ENCODE data around the gene FRS3. TPM values are rescaled to one million over a fixed set of nuclear protein-coding genes. Genes with fewer than 3 reads are reported as not detected.

The FRS3 gene
- total and polyA plus RNA-seq, 12 donors = 0.30 to 21.2 (median 5.4) TPM

DNA sequence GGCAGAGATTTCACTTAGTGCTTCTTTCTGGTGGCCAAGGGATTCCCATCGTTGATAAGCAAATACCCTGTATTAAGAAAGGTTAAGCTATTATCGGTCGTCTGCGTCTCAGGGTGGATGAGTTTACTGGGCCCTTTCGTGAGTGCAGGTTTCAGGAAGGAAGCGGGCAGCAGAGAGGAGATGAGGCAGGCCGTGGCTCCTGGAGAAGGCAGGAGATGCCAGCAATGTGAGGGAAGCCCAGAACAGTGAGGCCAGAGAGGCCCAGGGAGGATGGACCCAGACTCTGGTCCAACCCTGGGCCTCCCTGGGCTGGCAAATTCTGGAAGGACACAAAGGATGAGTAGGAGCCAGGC, 55.5 kb downstream of the FRS3 start:
- Histone ChIP-seq H3K4me1 (replicated peaks in 1 of 2) (peaks cover 22 to 40% of the 10 kb centered on the region in 2 donors), H3K4me3 (no peak overlapping the region), H3K36me3 (replicated peaks in 1 of 2) (no peaks in the 10 kb centered on the region), H3K27me3 (no peaks in the 10 kb centered on the region), H3K27ac (peak overlapping the region in 3 of 5 donors; percentile 60 to 89 (median 77)), H3K9me3 (replicated peaks in 1 of 3) (no peaks in the 10 kb centered on the region)
- intact Hi-C loops (cut with DNase I) = no loop called here
- DNase-seq = peak in 1 of 7 donors; percentile 38
- TF ChIP-seq POLR2A (IDR thresholded peaks at IDR 0.05) = no peak
- no peak for TF ChIP-seq CTCF (IDR thresholded peaks at IDR 0.05)
- WGBS, 4 donors = 49 to 61% (median 57%) methylated on average over 7 of the region's 7 CpGs

GRCh38 chr6:41723530-41724227, 56.0 kb downstream of the FRS3 start:
- H3K27ac ChIP-seq = peak overlapping the region; percentile 8 to 89 (median 60)
- peak; percentile 75 to 91 (median 89) for DNase-seq
- peak in 1 of 2 donors; percentile 37 for TF ChIP-seq POLR2A (IDR thresholded peaks at IDR 0.05)
- TF ChIP-seq CTCF (IDR thresholded peaks at IDR 0.05) = peak in 2 of 6 experiments; percentile 12 to 26
- no peaks in the 10 kb centered on the region for H3K36me3 ChIP-seq (replicated peaks in 1 of 2)
- H3K9me3 ChIP-seq (replicated peaks in 1 of 3) = no peaks in the 10 kb centered on the region
- peaks cover 22 to 39% of the 10 kb centered on the region in 2 donors for H3K4me1 ChIP-seq (replicated peaks in 1 of 2)
- intact Hi-C loops (cut with DNase I) = no loop called here
- no peak overlapping the region for H3K4me3 ChIP-seq
- WGBS, 4 donors = 39 to 50% (median 43%) methylated on average over 18 to 21 of the region's 21 CpGs
- no peaks in the 10 kb centered on the region for H3K27me3 ChIP-seq

GRCh38 chr6:41722969-41723529, 56.7 kb downstream of the FRS3 start:
- H3K9me3 ChIP-seq (replicated peaks in 1 of 3) = no peaks in the 10 kb centered on the region
- TF ChIP-seq POLR2A (IDR thresholded peaks at IDR 0.05) (no peak), CTCF (IDR thresholded peaks at IDR 0.05) (no peak)
- no peaks in the 10 kb centered on the region for H3K36me3 ChIP-seq (replicated peaks in 1 of 2)
- no peaks in the 10 kb centered on the region for H3K27me3 ChIP-seq
- peaks cover 22 to 39% of the 10 kb centered on the region in 2 donors for H3K4me1 ChIP-seq (replicated peaks in 1 of 2)
- intact Hi-C loops (cut with DNase I) = no loop called here
- no peak for DNase-seq
- peak overlapping the region in 2 of 5 donors; percentile 64 to 77 for H3K27ac ChIP-seq
- 56 to 73% (median 65%) methylated on average over 8 of the region's 8 CpGs for WGBS, 4 donors
- no peak overlapping the region for H3K4me3 ChIP-seq

- H3K4me1 ChIP-seq (replicated peaks in 1 of 2) = peaks cover 29 to 44% of the 10 kb centered on the region in 2 donors
- no peak overlapping the region for H3K27ac ChIP-seq
- intact Hi-C loops (cut with DNase I) = no loop called here
- no peaks in the 10 kb centered on the region for H3K9me3 ChIP-seq (replicated peaks in 1 of 3)
- DNase-seq = no peak
- H3K4me3 ChIP-seq = no peak overlapping the region
- WGBS, 4 donors = 94 to 100% (median 97%) methylated on average over 3 of the region's 3 CpGs
- no peaks in the 10 kb centered on the region for H3K36me3 ChIP-seq (replicated peaks in 1 of 2)
- no peak for TF ChIP-seq CTCF (IDR thresholded peaks at IDR 0.05)
- no peak for TF ChIP-seq POLR2A (IDR thresholded peaks at IDR 0.05)
- no peaks in the 10 kb centered on the region for H3K27me3 ChIP-seq
Observed at GRCh38 chr6:41721414-41721813, 58.3 kb downstream of the FRS3 start.

All from adrenal gland (tissue), 12 donors.